HTR-8/SVneo (cell line): ENCODE results near the gene SOCS7.
"Not testable (repeated sequence)": the region's sequence is repeated elsewhere in the genome, so short reads cannot be mapped to it uniquely, and the experiment has no call there.

ENCODE experiments used
- DNase-seq: peaks from one replicate; pipeline ENCODE4 v3.0.0; 2011; ENCODE audit warnings: low spot score, mixed read lengths; ENCODE audit not compliant: insufficient read length
- FAIRE-seq: peaks from 2 replicates; lab custom pipeline; 2011; peaks lifted over from hg19 to GRCh38; lab: Jason Lieb, UNC

Gene SOCS7

GRCh38 chr17:38431346-38432145 is 79.9 kb downstream of the SOCS7 start:
- no peak for DNase-seq
- FAIRE-seq: no peak

- no peak for FAIRE-seq
These were observed 82.6 kb downstream of the SOCS7 start for GRCh38 chr17:38434178-38434665.

GRCh38 chr17:38435795-38436194 is 84.2 kb downstream of the SOCS7 start:
- no peak for FAIRE-seq
- no peak for DNase-seq

More at GRCh38 chr17:38434178-38434665, 82.6 kb downstream of the SOCS7 start:
- DNase-seq: no peak

- DNase-seq: no peak
- FAIRE-seq: no peak
These were observed 84.7 kb downstream of the SOCS7 start for GRCh38 chr17:38436386-38436785.

- DNase-seq, FAIRE-seq: not testable (repeated sequence)
These were observed 85.7 kb downstream of the SOCS7 start for GRCh38 chr17:38437313-38437712.

GRCh38 chr17:38439436-38439835 is 87.8 kb downstream of the SOCS7 start:
- FAIRE-seq (no peak), DNase-seq (no peak)

- DNase-seq (no peak), FAIRE-seq (no peak)
These were observed 89.2 kb downstream of the SOCS7 start for GRCh38 chr17:38440614-38441397.

GRCh38 chr17:38441429-38442061 is 89.9 kb downstream of the SOCS7 start:
- no peak for FAIRE-seq

GRCh38 chr17:38442548-38442947 is 90.9 kb downstream of the SOCS7 start:
- FAIRE-seq (no peak), DNase-seq (no peak)

More at GRCh38 chr17:38441429-38442061, 89.9 kb downstream of the SOCS7 start:
- DNase-seq: no peak

GRCh38 chr17:38443356-38444031 is 91.8 kb downstream of the SOCS7 start:
- no peak for FAIRE-seq
- DNase-seq: no peak

GRCh38 chr17:38444151-38444550 is 92.5 kb downstream of the SOCS7 start:
- peak; percentile 87 for DNase-seq
- FAIRE-seq: no peak

GRCh38 chr17:38447502-38448085 is 96.0 kb downstream of the SOCS7 start:
- DNase-seq (no peak), FAIRE-seq (no peak)

GRCh38 chr17:38448208-38448771 is 96.6 kb downstream of the SOCS7 start:
- FAIRE-seq (no peak), DNase-seq (no peak)

GRCh38 chr17:38449364-38449763 is 97.7 kb downstream of the SOCS7 start:
- no peak for FAIRE-seq
- no peak for DNase-seq

- FAIRE-seq (no peak), DNase-seq (no peak)
These were observed 98.9 kb downstream of the SOCS7 start for GRCh38 chr17:38450557-38451029.

- FAIRE-seq (no peak), DNase-seq (peak; percentile 94)
These were observed 99.6 kb downstream of the SOCS7 start for GRCh38 chr17:38451030-38451839.

- DNase-seq (peak; percentile 92), FAIRE-seq (no peak)
These were observed 100.3 kb downstream of the SOCS7 start for GRCh38 chr17:38451840-38452529.

GRCh38 chr17:38452719-38453118 is 101.1 kb downstream of the SOCS7 start:
- no peak for DNase-seq
- no peak for FAIRE-seq
